Suprapubic skin (tissue), 4 donors: ENCODE measurements around the gene DUS3L. TPM values are rescaled to one million over a fixed set of nuclear protein-coding genes. Genes with fewer than 3 reads are reported as not detected.

Source experiments
- DNase-seq, 2 donors: peaks; one replicate each; pipeline ENCODE4 v3.0.0-alpha.2; 2019; ENCODE audit warnings: low spot score in 2 of 2
- H3K27ac ChIP-seq: fragments of 200-600 bp; sonication (generic); one replicate; pipeline ENCODE4 v1.5.1; 2019
- H3K27me3 ChIP-seq: fragments of 200-600 bp; sonication (generic); one replicate; pipeline ENCODE4 v1.5.1; 2019
- H3K36me3 ChIP-seq: fragments of 200-600 bp; sonication (generic); one replicate; pipeline ENCODE4 v1.5.1; 2019
- H3K4me1 ChIP-seq: fragments of 200-600 bp; sonication (generic); one replicate; pipeline ENCODE4 v1.5.1; 2019
- H3K4me3 ChIP-seq: fragments of 200-600 bp; sonication (generic); one replicate; pipeline ENCODE4 v1.5.1; 2019; ENCODE audit warnings: mild to moderate bottlenecking
- H3K9me3 ChIP-seq: fragments of 200-600 bp; sonication (generic); one replicate; pipeline ENCODE4 v1.5.1; 2019
- CTCF ChIP-seq, 2 donors: fragments of 200-600 bp in 1 of 2; fragments of 450-650 bp in 1 of 2; sonication (generic) in 1 of 2; IDR thresholded peaks; one replicate each; pipeline ENCODE4 v1.5.1; 2016 to 2019; ENCODE audit warnings: antibody characterized with exemption in 2 of 2, mild to moderate bottlenecking in 1 of 2, moderate library complexity in 1 of 2
- EP300 ChIP-seq: sonication (generic); formaldehyde crosslinking; IDR thresholded peaks from one replicate; pipeline ENCODE4 v1.6.1; 2017; ENCODE audit warnings: antibody characterized with exemption
- POLR2A ChIP-seq, 2 donors: fragments of 450-650 bp; IDR thresholded peaks; one replicate each; pipeline ENCODE4 v1.6.1; 2017; ENCODE audit warnings: antibody characterized with exemption in 2 of 2, mild to moderate bottlenecking in 2 of 2, moderate library complexity in 2 of 2
- POLR2AphosphoS5 ChIP-seq, 3 donors: sonication (generic); formaldehyde crosslinking; IDR thresholded peaks; one replicate each; pipeline ENCODE4 v1.6.1; 2017; ENCODE audit warnings: antibody characterized with exemption in 3 of 3
- WGBS: methylation state at CpG from one replicate; pipeline ENCODE4 v1.1.5; 2018; 5-methylcytosine and 5-hydroxymethylcytosine counted together
- total RNA-seq, 4 donors: library from RNA; depleted of rRNA; stranded (reverse); fragments of >200 nt; gene quantifications; one replicate each; pipeline ENCODE4 v1.1.0, GENCODE V29; 2016

The DUS3L gene
- total RNA-seq, 4 donors from 2014 or later, result 28.8 to 58.5 (median 43.8) TPM

GRCh38 chr19:5804516-5805461 is 13.8 kb upstream of the DUS3L start, which contains the start of gene NRTN:
NRTN (plus strand) TSS chr19:5805067; CDS start chr19:5824166, 19,099 bp downstream.
- WGBS, result 2% methylated on average over 17 of the region's 107 CpGs
- Histone ChIP-seq H3K9me3 (no peaks in the 10 kb centered on the region), H3K27me3 (peaks cover 16% of the 10 kb centered on the region), H3K36me3 (no peaks in the 10 kb centered on the region), H3K4me3 (peak within 1 kb of the TSS; percentile 36), H3K4me1 (peaks cover 43% of the 10 kb centered on the region), H3K27ac (peak within 1 kb of the TSS; percentile 55)
- TF ChIP-seq EP300 (no peak), POLR2AphosphoS5 (IDR thresholded peaks at IDR 0.05) (no peak), POLR2A (IDR thresholded peaks at IDR 0.05) (no peak), CTCF (IDR thresholded peaks at IDR 0.05) (no peak)
- DNase-seq, result no peak

DNA sequence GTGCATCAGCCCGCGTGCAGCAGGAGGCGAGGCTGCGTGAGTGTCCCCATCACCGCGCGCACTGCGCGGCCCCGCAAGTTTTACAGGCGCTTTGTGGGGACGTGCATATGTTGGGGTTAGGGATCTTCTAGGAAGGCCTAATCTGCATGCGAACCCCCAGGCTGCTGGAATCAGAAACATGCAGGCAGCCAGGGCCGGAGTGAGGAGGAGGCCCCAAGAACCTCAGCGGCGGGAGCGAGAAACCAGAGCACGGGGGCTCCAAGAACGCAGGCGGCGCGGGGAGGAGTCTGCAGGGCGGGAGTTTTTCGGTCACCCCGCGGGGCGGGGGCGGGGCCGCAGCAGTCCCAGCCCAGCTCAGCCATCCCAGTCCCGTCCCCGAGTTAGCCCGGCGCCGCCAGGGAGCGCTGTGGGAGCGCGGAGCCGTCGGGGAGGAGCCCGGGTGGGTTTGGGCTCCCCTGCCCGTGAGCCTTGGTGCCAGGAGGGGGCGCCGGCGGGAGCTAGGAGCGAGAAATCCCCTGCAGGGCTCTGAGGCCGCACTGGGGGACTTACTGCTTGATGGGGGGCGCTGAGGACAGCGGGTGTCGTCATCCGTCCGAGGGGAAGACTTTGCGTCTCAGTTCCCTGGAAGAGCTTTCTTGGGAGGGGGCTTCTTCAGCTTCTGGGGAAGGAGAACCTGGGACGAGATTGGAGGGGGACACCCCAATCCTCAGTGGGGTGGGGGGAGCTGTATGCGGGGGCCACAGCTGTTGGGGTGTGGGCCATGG is 13.0 kb upstream of the DUS3L start:
- TF ChIP-seq POLR2A (IDR thresholded peaks at IDR 0.05) (no peak), CTCF (IDR thresholded peaks at IDR 0.05) (peak; percentile 56 to 98)
- no peak overlapping the region for H3K27ac ChIP-seq
- peaks cover 16% of the 10 kb centered on the region for H3K27me3 ChIP-seq
- H3K4me3 ChIP-seq, result peak overlapping the region; percentile 35
- H3K9me3 ChIP-seq, result no peaks in the 10 kb centered on the region
- peaks cover 43% of the 10 kb centered on the region for H3K4me1 ChIP-seq
- no peaks in the 10 kb centered on the region for H3K36me3 ChIP-seq
- WGBS, result 0% methylated on average over 4 of the region's 54 CpGs
- peak; percentile 89 to 93 for DNase-seq

DNA sequence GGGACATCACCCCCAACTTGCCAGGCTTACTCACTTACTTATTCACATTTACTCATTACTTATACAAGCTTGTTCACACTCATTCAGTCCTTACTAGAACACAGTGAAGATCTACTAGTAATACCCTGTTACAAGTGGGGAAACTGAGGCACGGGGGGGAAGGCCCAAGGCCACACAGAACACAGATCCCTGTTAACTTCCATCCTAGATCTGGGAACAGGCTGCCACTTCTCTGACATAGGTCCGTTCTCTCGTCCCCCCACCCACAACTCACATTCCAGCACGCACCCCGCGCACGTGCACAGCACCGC is 12.4 kb upstream of the DUS3L start:
- 1% methylated on average over 7 of the region's 8 CpGs for WGBS
- Histone ChIP-seq H3K4me1 (peaks cover 43% of the 10 kb centered on the region), H3K4me3 (peak overlapping the region; percentile 35), H3K9me3 (no peaks in the 10 kb centered on the region), H3K27me3 (peaks cover 16% of the 10 kb centered on the region), H3K36me3 (no peaks in the 10 kb centered on the region), H3K27ac (no peak overlapping the region)
- TF ChIP-seq POLR2AphosphoS5 (IDR thresholded peaks at IDR 0.05) (no peak), CTCF (IDR thresholded peaks at IDR 0.05) (no peak), POLR2A (IDR thresholded peaks at IDR 0.05) (no peak), EP300 (no peak)
- DNase-seq, result no peak

DNA sequence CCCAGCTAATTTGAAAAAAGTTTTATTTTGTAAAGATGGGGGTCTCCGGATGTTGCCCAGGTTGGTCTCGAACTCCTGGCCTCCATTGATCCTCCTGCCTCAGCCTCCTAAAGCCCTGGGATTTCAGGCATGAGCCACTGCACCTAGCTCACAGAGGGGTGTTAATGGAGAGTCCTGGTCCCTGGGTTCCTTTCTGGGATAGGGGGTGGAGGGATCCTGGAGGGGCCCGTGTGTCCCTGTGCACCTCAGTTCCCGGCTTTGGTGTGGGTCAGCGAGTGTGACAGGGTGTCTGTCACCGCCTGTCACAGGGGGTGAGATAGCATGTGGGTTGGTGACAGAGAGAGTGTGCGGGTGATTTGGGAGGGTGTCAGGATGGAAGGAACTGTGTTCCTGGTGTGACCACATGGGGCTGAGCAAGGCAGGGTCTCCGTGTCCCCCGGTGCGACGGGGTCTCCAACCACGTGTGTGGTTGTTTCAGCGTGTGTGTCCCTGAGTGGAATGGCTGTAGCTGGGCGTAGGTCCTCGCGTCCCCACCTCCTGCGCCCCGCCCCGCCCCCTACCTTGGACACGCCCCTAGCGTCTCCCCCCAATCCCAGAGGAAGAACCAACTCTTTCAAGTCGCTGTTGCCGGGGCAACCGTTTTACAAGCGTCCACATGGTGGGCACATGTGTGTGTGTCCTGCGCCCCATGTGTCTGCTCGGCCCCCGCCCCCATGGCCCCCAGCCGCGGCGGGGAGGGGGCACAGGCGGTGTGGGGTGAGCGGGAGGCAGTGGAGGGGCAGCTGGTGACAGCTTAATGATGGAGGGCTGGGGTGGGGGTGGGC is 11.0 kb upstream of the DUS3L start:
- Histone ChIP-seq H3K27me3 (peaks cover 16% of the 10 kb centered on the region), H3K27ac (no peak overlapping the region), H3K4me1 (peaks cover 43% of the 10 kb centered on the region), H3K36me3 (no peaks in the 10 kb centered on the region), H3K9me3 (no peaks in the 10 kb centered on the region), H3K4me3 (no peak overlapping the region)
- TF ChIP-seq POLR2AphosphoS5 (IDR thresholded peaks at IDR 0.05) (no peak), POLR2A (IDR thresholded peaks at IDR 0.05) (no peak), CTCF (IDR thresholded peaks at IDR 0.05) (no peak), EP300 (no peak)
- DNase-seq, result no peak
- WGBS, result 68% methylated on average over 9 of the region's 33 CpGs
